GM12874 (cell line): ENCODE data around the gene AXIN1.

Source experiments
- TF ChIP-seq, protein P1 (sequence below): IDR thresholded peaks from 2 replicates; pipeline ENCODE4 v1.5.1; 2011; ENCODE audit warnings: low read depth, mild to moderate bottlenecking, control low read depth, low read length, moderate library complexity; ENCODE audit not compliant: insufficient read depth

Gene AXIN1

DNA sequence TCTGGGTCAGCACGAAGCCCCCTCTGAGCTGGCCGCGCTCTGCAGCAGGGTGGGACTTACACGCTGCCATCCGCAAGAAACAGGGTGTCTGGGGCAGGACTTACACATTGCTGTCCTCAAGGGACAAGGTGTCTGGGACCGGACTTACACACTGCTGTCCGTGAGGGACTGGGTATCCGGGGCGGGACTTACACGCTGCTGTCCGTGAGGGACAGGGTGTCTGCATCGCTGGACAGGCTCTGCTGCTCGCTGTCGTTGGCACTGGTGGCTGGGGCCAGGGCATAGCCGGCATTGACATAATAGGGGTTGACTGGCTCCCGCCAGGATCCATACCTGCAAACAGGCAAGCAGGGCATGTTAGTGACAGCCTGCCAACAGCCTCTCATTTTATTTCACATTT, 38.2 kb downstream of the AXIN1 start:
- TF ChIP-seq, protein P1, sequence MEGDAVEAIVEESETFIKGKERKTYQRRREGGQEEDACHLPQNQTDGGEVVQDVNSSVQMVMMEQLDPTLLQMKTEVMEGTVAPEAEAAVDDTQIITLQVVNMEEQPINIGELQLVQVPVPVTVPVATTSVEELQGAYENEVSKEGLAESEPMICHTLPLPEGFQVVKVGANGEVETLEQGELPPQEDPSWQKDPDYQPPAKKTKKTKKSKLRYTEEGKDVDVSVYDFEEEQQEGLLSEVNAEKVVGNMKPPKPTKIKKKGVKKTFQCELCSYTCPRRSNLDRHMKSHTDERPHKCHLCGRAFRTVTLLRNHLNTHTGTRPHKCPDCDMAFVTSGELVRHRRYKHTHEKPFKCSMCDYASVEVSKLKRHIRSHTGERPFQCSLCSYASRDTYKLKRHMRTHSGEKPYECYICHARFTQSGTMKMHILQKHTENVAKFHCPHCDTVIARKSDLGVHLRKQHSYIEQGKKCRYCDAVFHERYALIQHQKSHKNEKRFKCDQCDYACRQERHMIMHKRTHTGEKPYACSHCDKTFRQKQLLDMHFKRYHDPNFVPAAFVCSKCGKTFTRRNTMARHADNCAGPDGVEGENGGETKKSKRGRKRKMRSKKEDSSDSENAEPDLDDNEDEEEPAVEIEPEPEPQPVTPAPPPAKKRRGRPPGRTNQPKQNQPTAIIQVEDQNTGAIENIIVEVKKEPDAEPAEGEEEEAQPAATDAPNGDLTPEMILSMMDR = no peak

DNA sequence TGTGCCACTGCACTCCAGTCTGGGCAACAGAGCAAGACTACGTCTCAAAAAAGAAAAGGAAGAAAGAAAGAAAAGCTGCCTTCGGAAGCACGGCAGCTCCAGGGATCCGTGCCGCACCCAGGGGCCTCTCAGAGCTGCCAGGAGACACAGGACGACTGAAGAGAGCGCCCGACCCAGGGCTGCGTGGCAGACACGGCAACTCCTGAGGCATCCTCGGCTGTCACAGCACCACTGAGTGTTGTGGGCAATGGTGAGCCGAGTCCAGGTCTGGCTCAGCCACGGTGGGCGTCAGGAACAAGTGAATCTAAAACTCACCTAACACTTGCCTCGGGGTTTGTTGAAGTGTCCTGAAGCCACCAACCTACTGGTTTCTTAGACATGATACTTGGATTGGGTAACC, 40.8 kb downstream of the AXIN1 start:
- TF ChIP-seq, protein P1 = no peak

DNA sequence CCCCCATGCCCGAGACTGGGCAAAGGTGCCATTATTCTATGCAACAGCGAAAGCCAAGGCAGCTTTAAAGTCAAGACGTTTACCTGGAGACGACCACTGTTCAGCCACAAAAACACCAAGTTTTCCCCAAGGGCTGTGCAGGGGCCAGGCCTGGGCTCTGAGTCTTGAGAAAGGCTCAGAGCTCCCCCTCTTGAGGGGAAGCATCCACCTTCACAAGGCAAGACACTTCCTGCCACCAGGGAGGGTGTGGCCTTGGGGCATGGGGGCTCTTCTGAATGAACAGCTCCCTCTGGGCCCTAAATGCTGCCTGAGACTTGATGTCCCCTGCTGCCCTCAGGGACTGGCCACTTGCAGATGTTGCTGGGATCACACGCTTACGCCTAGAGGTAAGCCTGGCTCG, 43.0 kb downstream of the AXIN1 start:
- TF ChIP-seq, protein P1 = no peak

DNA sequence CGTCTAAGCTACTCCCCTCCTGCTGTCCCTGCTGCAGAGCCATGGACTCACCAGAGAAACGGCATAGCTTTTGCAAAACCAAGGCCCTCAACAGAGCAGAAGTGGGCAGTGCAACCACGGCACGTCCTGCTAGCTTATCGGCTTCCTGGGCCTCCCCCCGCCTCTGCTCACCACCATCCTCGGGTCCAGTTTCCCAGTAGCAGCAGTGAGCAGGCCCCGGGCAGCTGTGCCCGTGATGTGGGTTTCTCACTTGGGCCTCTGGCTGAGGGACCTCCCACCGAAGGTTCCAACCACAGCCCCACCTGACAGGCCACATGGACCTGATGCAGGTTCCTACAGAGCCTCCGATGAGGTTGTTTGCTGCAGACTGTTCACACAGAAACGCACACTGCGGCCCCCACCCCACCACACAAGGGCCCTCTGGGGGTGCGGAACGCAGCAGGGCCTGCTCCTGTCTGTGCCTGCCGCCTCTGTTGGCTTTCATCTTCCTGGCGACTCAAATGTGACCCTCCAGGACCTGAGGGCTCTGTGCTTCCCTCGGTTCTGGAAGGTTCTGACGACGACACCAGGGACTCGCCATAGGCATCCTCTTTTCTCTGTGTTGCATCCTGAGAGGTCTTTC, 44.7 kb downstream of the AXIN1 start:
- TF ChIP-seq, protein P1 = no peak

- TF ChIP-seq, protein P1 = no peak
Observed at GRCh38 chr16:306911-307370, 45.6 kb downstream of the AXIN1 start.

DNA sequence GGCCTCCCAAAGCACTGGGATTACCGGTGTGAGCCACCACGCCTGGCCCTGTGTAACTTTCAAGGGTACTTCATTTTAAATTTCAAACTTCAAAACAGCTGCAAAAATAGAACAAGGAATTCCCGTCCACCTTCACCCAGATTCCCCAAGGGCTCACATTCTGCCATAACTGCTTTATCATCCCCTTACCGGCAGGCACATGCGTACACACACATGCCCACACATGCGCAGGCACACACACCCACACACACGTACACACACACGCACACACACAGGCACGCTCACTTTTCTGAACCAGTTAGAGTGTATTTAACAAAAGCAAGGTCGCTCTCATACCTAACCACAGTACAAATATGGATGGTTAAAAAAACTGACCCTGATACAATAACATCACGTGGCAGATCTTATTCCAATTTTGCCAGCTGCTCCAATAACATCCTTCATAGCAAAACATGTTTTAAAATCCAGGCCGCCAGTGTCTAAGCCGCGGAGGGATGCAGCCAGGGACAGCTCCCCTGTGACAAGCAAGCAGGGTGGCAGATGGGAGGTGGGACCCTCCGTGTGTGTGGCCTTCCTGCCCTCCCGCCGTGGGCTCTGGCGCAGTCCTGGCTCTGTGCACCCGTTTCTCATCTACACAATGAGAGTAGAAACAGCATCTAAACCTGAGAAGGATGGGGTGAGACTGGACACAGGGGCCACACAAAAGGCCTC, 46.5 kb downstream of the AXIN1 start:
- TF ChIP-seq, protein P1 = no peak

GRCh38 chr16:303760-304505, 48.6 kb downstream of the AXIN1 start:
- TF ChIP-seq, protein P1 = peak; percentile 10; the same call in 1 of the 2 replicates
